Measurements from ENCODE around the gene TIAM1. TPM values are rescaled to one million over a fixed set of nuclear protein-coding genes. Genes with fewer than 3 reads are reported as not detected.

The TIAM1 gene
- total and polyA plus RNA-seq, 2 experiments from 2014 or later: 9.2 to 9.6 TPM

- no peak overlapping the region for H3K27ac ChIP-seq
- DNase-seq (ENCODE audit: low read depth in 1 of 2, low spot score in 1 of 2): peak in 1 of 2 donors; percentile 22
- H3K36me3 ChIP-seq: no peaks in the 10 kb centered on the region
- no peaks in the 10 kb centered on the region for H3K4me1 ChIP-seq (ENCODE audit: low read depth)
- TF ChIP-seq CTCF (IDR thresholded peaks at IDR 0.05; ENCODE audit: low read depth, low read length): no peak
- H3K9me3 ChIP-seq (ENCODE audit: low read depth): no peaks in the 10 kb centered on the region
- no peak overlapping the region for H3K4me3 ChIP-seq
- no peaks in the 10 kb centered on the region for H3K27me3 ChIP-seq
Measured at GRCh38 chr21:31252611-31253010, 91.5 kb downstream of the TIAM1 start.

- no peak for DNase-seq (ENCODE audit: low read depth in 1 of 2, low spot score in 1 of 2)
- Histone ChIP-seq H3K4me1 (ENCODE audit: low read depth) (no peaks in the 10 kb centered on the region), H3K4me3 (no peak overlapping the region), H3K9me3 (ENCODE audit: low read depth) (no peaks in the 10 kb centered on the region), H3K27ac (no peak overlapping the region), H3K27me3 (no peaks in the 10 kb centered on the region), H3K36me3 (no peaks in the 10 kb centered on the region)
- no peak for TF ChIP-seq CTCF (IDR thresholded peaks at IDR 0.05; ENCODE audit: low read depth, low read length)
Measured at GRCh38 chr21:31252091-31252490, 92.0 kb downstream of the TIAM1 start.

GRCh38 chr21:31251686-31252085 is 92.4 kb downstream of the TIAM1 start:
- no peak for DNase-seq (ENCODE audit: low read depth in 1 of 2, low spot score in 1 of 2)
- Histone ChIP-seq H3K4me3 (no peak overlapping the region), H3K9me3 (ENCODE audit: low read depth) (no peaks in the 10 kb centered on the region), H3K27ac (no peak overlapping the region), H3K36me3 (no peaks in the 10 kb centered on the region), H3K27me3 (no peaks in the 10 kb centered on the region), H3K4me1 (ENCODE audit: low read depth) (no peaks in the 10 kb centered on the region)
- TF ChIP-seq CTCF (IDR thresholded peaks at IDR 0.05; ENCODE audit: low read depth, low read length): no peak

- no peaks in the 10 kb centered on the region for H3K4me1 ChIP-seq (ENCODE audit: low read depth)
- no peak overlapping the region for H3K27ac ChIP-seq
- DNase-seq (ENCODE audit: low read depth in 1 of 2, low spot score in 1 of 2): no peak
- no peak for TF ChIP-seq CTCF (IDR thresholded peaks at IDR 0.05; ENCODE audit: low read depth, low read length)
- H3K27me3 ChIP-seq: no peaks in the 10 kb centered on the region
- H3K4me3 ChIP-seq: no peak overlapping the region
- H3K9me3 ChIP-seq (ENCODE audit: low read depth): no peaks in the 10 kb centered on the region
- H3K36me3 ChIP-seq: no peaks in the 10 kb centered on the region
Measured at GRCh38 chr21:31248598-31248997, 95.5 kb downstream of the TIAM1 start.

GRCh38 chr21:31243611-31244010 is 100.5 kb downstream of the TIAM1 start:
- no peak for DNase-seq (ENCODE audit: low read depth in 1 of 2, low spot score in 1 of 2)
- TF ChIP-seq CTCF (IDR thresholded peaks at IDR 0.05; ENCODE audit: low read depth, low read length): no peak
- Histone ChIP-seq H3K27me3 (no peaks in the 10 kb centered on the region), H3K4me3 (no peak overlapping the region), H3K4me1 (ENCODE audit: low read depth) (no peaks in the 10 kb centered on the region), H3K36me3 (no peaks in the 10 kb centered on the region), H3K9me3 (ENCODE audit: low read depth) (no peaks in the 10 kb centered on the region), H3K27ac (no peak overlapping the region)

- Histone ChIP-seq H3K4me3 (no peak overlapping the region), H3K4me1 (ENCODE audit: low read depth) (no peaks in the 10 kb centered on the region), H3K27me3 (no peaks in the 10 kb centered on the region), H3K27ac (no peak overlapping the region), H3K9me3 (ENCODE audit: low read depth) (no peaks in the 10 kb centered on the region), H3K36me3 (no peaks in the 10 kb centered on the region)
- no peak for TF ChIP-seq CTCF (IDR thresholded peaks at IDR 0.05; ENCODE audit: low read depth, low read length)
- DNase-seq (ENCODE audit: low read depth in 1 of 2, low spot score in 1 of 2): no peak
Measured at GRCh38 chr21:31236528-31236927, 107.5 kb downstream of the TIAM1 start.

All from cardiac muscle cell (in vitro differentiated cells and primary cell).